ENCODE data around the gene FCRLB. TPM values are rescaled to one million over a fixed set of nuclear protein-coding genes. Genes with fewer than 3 reads are reported as not detected.

FCRLB gene
- total and polyA plus RNA-seq, 9 of the 15 experiments (the other 6 are each of a cell fraction or from before 2014, with no cell fraction given) = 0.20 to 4.6 (median 1.3) TPM

DNA sequence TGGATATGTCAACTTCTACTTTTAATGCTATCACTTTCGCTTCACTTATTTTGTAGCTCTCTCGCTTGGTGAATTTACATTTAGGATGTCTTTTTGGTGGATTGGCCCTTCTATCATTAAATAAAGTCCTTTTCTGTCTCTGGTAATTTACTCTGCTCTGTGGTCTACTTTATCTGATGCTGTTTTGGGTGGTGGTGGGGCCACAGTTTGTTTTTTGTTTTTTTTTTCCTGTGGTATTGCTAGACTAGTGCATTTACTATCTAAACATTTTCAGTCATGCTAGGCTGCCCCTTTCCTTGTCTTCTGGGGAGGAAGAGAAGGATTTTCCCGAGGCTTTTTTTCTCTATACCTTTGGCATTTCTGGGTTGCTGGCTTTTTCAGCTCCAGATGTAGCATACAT, 32.4 kb upstream of the FCRLB start (continued):
- TF ChIP-seq, protein P1, sequence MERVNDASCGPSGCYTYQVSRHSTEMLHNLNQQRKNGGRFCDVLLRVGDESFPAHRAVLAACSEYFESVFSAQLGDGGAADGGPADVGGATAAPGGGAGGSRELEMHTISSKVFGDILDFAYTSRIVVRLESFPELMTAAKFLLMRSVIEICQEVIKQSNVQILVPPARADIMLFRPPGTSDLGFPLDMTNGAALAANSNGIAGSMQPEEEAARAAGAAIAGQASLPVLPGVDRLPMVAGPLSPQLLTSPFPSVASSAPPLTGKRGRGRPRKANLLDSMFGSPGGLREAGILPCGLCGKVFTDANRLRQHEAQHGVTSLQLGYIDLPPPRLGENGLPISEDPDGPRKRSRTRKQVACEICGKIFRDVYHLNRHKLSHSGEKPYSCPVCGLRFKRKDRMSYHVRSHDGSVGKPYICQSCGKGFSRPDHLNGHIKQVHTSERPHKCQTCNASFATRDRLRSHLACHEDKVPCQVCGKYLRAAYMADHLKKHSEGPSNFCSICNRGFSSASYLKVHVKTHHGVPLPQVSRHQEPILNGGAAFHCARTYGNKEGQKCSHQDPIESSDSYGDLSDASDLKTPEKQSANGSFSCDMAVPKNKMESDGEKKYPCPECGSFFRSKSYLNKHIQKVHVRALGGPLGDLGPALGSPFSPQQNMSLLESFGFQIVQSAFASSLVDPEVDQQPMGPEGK (CRISPR knock-in tag; IDR thresholded peaks at IDR 0.05; ENCODE audit: borderline replicate concordance) = no peak
- TF ChIP-seq ZNF57 (CRISPR knock-in tag; IDR thresholded peaks at IDR 0.05) (no peak), HLTF (IDR thresholded peaks at IDR 0.05) (0 out of 2 replicates have a peak, but pooled peaks have one; percentile 15), HDAC6 (IDR thresholded peaks at IDR 0.05; ENCODE audit: low read depth, low read length) (no peak), KDM5B (IDR thresholded peaks at IDR 0.05; ENCODE audit: insufficient replicate concordance, low read depth, low read length) (no peak), POLR2A (conservative IDR thresholded peaks at IDR 0.05) (no peak), SMARCA4 (IDR thresholded peaks at IDR 0.05) (peak; percentile 39; the same call in 1 of the 2 replicates), LEF1 (IDR thresholded peaks at IDR 0.05) (0 out of 2 replicates have a peak, but pooled peaks have one; percentile 17), ETS2 (tag; IDR thresholded peaks at IDR 0.05; ENCODE audit: borderline replicate concordance, poor library complexity, severe bottlenecking) (no peak)
- TF ChIP-seq, protein P2, sequence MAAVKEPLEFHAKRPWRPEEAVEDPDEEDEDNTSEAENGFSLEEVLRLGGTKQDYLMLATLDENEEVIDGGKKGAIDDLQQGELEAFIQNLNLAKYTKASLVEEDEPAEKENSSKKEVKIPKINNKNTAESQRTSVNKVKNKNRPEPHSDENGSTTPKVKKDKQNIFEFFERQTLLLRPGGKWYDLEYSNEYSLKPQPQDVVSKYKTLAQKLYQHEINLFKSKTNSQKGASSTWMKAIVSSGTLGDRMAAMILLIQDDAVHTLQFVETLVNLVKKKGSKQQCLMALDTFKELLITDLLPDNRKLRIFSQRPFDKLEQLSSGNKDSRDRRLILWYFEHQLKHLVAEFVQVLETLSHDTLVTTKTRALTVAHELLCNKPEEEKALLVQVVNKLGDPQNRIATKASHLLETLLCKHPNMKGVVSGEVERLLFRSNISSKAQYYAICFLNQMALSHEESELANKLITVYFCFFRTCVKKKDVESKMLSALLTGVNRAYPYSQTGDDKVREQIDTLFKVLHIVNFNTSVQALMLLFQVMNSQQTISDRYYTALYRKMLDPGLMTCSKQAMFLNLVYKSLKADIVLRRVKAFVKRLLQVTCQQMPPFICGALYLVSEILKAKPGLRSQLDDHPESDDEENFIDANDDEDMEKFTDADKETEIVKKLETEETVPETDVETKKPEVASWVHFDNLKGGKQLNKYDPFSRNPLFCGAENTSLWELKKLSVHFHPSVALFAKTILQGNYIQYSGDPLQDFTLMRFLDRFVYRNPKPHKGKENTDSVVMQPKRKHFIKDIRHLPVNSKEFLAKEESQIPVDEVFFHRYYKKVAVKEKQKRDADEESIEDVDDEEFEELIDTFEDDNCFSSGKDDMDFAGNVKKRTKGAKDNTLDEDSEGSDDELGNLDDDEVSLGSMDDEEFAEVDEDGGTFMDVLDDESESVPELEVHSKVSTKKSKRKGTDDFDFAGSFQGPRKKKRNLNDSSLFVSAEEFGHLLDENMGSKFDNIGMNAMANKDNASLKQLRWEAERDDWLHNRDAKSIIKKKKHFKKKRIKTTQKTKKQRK (IDR thresholded peaks at IDR 0.05; ENCODE audit: borderline replicate concordance, low read depth, low read length) = no peak
- TF ChIP-seq, protein P3, sequence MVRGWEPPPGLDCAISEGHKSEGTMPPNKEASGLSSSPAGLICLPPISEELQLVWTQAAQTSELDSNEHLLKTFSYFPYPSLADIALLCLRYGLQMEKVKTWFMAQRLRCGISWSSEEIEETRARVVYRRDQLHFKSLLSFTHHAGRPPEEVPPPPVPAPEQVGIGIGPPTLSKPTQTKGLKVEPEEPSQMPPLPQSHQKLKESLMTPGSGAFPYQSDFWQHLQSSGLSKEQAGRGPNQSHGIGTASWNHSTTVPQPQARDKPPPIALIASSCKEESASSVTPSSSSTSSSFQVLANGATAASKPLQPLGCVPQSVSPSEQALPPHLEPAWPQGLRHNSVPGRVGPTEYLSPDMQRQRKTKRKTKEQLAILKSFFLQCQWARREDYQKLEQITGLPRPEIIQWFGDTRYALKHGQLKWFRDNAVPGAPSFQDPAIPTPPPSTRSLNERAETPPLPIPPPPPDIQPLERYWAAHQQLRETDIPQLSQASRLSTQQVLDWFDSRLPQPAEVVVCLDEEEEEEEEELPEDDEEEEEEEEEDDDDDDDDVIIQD (CRISPR knock-in tag; IDR thresholded peaks at IDR 0.05) = no peak

All from K562 (cell line).